ENCODE measurements around the gene GNA15.
"Not testable (repeated sequence)": the region's sequence is repeated elsewhere in the genome, so short reads cannot be mapped to it uniquely, and the experiment has no call there.

Gene GNA15

DNA sequence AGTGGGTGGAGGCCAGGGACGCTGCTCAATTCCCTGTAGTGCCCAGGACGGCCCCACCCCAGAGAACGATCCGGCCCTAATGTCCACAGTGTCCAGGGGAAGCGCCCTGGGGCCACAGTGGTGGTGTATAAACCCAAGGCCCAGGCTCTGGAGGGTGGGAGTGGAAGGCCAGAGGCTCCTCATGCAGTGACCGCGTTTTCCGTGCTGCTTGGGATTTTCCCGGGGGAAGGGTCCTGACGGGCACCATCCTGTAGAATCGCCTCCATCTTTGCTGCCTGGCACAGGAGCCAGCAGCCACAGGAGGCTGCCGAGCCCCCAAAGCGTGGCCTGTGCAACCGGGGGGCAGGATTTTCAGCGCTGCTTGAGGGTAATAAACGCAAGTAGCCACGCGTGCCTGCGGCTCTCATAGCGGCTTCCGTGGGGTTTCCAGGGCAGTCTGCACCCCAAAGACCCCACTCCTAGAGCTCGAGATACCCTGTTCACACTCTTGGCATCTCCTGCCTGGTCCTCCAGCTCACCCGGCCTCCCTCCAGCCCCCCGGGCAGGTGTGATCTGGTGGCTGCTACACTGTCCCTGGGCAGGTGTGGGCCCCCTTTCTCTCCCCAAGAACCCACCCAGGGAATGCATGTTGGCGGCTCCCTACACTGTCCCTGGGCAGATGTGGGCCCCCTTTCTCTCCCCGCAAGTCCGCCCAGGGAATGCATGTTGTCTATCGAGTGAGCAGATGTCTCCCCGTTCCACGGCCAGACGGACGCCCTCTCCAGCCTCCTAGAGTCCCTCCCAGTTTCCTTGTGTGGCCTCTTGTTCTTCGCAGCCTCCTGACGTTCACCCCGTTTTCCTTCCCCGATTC lies 52.1 kb downstream of the GNA15 start:
- DNase-seq (ENCODE audit: low read depth): no peak
- in situ Hi-C loops (cut with HindIII; ENCODE audit: low sequenced_read_pairs): no loop called here
- H3K4me3 ChIP-seq (ENCODE audit: low read depth, low read length): no peak overlapping the region
- TF ChIP-seq, protein P1, sequence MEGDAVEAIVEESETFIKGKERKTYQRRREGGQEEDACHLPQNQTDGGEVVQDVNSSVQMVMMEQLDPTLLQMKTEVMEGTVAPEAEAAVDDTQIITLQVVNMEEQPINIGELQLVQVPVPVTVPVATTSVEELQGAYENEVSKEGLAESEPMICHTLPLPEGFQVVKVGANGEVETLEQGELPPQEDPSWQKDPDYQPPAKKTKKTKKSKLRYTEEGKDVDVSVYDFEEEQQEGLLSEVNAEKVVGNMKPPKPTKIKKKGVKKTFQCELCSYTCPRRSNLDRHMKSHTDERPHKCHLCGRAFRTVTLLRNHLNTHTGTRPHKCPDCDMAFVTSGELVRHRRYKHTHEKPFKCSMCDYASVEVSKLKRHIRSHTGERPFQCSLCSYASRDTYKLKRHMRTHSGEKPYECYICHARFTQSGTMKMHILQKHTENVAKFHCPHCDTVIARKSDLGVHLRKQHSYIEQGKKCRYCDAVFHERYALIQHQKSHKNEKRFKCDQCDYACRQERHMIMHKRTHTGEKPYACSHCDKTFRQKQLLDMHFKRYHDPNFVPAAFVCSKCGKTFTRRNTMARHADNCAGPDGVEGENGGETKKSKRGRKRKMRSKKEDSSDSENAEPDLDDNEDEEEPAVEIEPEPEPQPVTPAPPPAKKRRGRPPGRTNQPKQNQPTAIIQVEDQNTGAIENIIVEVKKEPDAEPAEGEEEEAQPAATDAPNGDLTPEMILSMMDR (IDR thresholded peaks at IDR 0.05; ENCODE audit: low read depth, low read length, missing control alignments): no peak

DNA sequence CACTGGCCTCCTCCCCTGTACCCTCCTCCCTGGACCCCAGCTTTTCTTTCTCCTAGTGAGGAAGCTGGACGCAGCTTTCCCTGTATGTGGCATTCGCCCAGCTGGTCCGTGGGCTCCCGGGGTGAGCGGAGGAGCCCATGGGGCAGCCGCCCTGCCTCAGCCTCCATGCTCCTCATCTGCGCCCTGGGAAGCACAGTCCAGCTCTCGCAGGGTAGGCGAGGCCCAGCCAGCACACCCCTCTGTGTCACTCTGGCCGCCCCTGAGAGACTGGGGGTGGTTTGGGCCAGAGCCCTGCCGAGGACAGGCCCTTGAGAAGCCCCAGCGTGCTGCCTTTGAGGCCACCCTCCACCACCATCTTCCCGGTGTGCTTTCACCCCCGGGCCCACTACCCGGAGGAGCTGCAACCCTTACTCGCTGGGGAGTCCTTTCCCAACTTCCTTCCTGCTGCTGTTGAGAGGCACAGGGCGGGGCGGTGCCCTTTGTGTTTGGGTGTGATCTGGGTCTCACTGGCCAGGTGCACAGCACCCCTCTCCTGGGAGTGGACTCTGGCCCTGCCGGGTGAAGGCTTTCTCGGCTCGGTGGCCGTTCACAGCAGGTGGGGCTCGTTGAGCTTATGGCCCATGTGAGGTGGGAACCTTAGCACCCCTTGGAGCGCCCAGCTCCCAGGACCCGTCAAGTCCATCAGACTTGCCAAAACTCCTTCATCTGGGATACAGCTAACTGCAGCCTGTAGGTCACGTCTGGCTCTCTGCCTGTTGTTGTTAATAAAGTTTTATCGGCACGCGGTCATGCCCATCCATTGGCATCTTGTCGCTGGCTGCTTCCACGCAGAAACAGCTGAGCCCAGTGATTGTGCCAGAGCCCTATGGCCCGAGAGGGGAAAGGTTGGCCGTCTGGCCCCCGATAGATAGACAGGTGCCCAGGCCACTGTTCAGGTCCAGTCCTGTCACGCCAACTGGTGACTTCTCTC lies 53.1 kb downstream of the GNA15 start:
- DNase-seq (ENCODE audit: low read depth): no peak
- TF ChIP-seq, protein P1 (IDR thresholded peaks at IDR 0.05; ENCODE audit: low read depth, low read length, missing control alignments): no peak
- H3K4me3 ChIP-seq (ENCODE audit: low read depth, low read length): no peak overlapping the region
- in situ Hi-C loops (cut with HindIII; ENCODE audit: low sequenced_read_pairs): no loop called here

DNA sequence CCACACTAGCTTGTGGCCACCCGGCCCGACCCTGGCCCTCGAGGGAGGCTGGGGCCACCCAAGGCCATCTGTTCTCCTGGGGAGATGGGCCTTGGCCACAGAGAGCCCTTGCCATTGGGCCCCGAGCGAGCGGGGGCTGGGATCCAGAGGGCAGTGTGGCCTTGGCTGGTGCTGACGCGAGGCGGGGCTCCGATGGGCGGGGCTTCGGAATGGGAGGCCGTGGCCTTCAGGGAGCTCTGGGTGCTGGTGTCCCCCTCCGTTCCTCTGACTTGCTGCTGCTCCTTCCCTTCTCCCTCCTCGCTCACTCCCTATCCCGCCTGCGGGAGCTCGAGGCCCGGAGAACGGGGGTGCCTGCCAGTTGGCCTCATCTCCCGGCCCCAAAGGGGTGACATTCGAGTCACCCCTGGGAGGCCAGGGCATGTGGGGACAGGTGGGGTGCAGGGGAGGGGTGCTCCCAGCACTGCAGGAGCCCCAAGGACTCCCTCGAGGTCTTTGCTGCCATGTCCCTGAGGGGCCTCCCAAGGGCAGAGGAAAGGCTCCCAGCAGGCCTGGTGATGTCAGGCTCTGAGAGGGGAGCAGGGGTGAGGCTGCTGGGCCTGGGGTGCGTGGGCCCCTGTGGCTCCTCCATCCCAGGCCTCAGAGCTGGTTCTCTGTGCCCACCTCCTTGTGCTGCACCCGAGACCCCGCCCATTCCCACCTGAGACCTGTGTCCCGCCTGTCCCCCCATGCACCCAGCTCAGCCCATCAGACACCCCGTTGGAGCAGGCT lies 54.1 kb downstream of the GNA15 start:
- TF ChIP-seq, protein P1 (IDR thresholded peaks at IDR 0.05; ENCODE audit: low read depth, low read length, missing control alignments): no peak
- H3K4me3 ChIP-seq (ENCODE audit: low read depth, low read length): no peak overlapping the region
- in situ Hi-C loops (cut with HindIII; ENCODE audit: low sequenced_read_pairs): no loop called here
- no peak for DNase-seq (ENCODE audit: low read depth)

DNA sequence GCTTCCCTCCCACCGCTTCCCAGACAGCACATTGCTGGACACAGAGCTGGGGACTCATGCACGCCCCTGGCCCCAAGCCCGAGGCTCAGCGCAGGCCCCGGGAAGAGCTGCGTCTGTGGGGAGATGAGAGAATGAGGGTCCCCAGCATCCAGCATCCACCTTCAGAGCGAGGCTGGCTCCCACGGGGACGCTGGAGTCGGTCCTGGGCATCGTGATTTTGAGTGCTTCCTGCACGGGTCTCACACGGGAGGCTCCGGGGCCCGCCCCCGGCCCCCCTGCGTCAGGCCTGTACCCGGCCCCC lies 54.6 kb downstream of the GNA15 start:
- DNase-seq (ENCODE audit: low read depth): no peak
- in situ Hi-C loops (cut with HindIII; ENCODE audit: low sequenced_read_pairs): no loop called here
- TF ChIP-seq, protein P1 (IDR thresholded peaks at IDR 0.05; ENCODE audit: low read depth, low read length, missing control alignments): no peak
- H3K4me3 ChIP-seq (ENCODE audit: low read depth, low read length): no peak overlapping the region

DNA sequence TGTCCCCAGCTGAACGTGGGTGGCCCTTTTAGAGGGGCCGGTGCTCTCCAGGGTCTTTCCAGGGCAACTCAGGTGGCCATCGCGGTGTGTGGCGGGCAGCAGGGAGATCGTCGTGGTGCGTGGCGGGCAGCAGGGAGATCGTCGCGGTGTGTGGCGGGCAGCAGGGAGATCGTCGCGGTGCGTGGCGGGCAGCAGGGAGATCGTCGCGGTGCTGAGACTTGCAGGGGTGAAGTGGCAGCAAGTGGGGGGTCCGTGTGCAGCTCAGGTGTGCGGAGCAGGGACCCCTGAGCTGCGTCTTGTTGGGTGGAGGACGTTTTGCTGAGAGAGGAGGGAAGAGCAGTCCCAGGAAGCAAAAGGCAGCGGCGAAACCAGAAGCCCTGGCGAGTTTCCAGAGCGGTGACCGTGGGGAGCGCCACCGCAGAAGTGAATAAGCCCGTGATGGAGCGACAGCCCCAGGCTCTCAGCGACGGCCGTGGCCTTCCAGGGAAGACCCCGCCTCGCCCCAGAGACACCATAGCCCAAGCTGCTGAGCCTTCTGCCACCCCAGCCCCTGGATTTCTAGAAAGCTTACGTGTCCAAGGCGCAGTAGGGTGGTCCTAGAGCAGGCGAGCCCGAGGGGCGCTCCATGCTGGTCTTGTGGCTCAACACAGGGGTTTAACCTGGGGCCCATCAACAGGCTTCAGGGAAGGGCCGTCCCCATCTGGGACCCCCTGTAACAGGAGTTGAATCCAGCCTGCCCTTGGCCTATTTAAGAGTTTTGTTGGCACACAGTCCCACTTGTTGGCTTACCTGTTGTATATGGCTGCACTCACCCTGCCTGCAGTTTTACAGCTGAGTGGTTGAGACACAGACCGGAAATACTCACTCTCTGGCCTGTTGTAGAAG lies 55.3 kb downstream of the GNA15 start:
- TF ChIP-seq, protein P1 (IDR thresholded peaks at IDR 0.05; ENCODE audit: low read depth, low read length, missing control alignments): no peak
- H3K4me3 ChIP-seq (ENCODE audit: low read depth, low read length): no peak overlapping the region
- DNase-seq (ENCODE audit: low read depth): no peak
- in situ Hi-C loops (cut with HindIII; ENCODE audit: low sequenced_read_pairs): no loop called here

DNA sequence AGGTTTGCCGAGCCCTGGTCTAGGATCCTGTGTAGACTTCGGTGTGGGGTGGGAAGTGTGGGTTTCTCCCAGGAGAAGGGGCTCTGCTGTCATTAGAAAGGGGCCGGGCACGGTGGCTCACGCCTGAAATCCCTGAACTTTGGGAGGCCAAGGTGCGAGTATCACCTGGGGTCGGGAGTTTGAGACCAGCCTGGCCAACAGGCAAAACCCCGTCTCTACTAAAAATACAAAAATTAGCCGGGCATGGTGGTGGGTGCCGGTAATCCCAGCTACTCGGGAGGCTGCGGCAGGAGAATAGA lies 55.9 kb downstream of the GNA15 start:
- H3K4me3 ChIP-seq (ENCODE audit: low read depth, low read length); in situ Hi-C loops (cut with HindIII; ENCODE audit: low sequenced_read_pairs); DNase-seq (ENCODE audit: low read depth): not testable (repeated sequence)

Measured in astrocyte of the cerebellum (primary cell).